ENCODE results near the gene ZIC4. TPM values are rescaled to one million over a fixed set of nuclear protein-coding genes. Genes with fewer than 3 reads are reported as not detected.

ZIC4 gene
- polyA plus RNA-seq, 3 donors, result not detected

DNA sequence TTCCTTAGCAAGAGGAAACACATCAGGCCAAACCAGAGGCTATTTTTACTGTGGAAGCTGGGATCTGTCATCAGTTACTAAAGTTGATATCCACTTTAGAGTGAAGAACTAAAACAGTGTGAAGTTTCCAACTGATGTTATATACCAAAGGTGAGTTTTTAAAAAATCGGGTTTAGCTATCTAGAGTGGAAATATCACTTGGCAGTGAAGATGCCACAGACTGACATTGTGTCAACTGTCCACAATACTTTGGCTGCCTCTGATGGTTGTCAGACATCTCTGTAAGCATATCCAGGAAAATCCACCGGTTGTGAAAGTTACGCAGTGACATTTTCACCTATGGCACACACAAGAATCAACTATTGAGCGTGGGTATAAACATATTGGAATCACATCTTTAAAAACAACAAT is 12.0 kb upstream of the ZIC4 start:
- TF ChIP-seq, protein P1, sequence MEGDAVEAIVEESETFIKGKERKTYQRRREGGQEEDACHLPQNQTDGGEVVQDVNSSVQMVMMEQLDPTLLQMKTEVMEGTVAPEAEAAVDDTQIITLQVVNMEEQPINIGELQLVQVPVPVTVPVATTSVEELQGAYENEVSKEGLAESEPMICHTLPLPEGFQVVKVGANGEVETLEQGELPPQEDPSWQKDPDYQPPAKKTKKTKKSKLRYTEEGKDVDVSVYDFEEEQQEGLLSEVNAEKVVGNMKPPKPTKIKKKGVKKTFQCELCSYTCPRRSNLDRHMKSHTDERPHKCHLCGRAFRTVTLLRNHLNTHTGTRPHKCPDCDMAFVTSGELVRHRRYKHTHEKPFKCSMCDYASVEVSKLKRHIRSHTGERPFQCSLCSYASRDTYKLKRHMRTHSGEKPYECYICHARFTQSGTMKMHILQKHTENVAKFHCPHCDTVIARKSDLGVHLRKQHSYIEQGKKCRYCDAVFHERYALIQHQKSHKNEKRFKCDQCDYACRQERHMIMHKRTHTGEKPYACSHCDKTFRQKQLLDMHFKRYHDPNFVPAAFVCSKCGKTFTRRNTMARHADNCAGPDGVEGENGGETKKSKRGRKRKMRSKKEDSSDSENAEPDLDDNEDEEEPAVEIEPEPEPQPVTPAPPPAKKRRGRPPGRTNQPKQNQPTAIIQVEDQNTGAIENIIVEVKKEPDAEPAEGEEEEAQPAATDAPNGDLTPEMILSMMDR (IDR thresholded peaks at IDR 0.05), result no peak
- WGBS (ENCODE audit: insufficient coverage), result 20% methylated on average over 1 of the region's 4 CpGs
- H4K20me1 ChIP-seq (ENCODE audit: insufficient read depth, low read length), result no peaks in the 10 kb centered on the region

DNA sequence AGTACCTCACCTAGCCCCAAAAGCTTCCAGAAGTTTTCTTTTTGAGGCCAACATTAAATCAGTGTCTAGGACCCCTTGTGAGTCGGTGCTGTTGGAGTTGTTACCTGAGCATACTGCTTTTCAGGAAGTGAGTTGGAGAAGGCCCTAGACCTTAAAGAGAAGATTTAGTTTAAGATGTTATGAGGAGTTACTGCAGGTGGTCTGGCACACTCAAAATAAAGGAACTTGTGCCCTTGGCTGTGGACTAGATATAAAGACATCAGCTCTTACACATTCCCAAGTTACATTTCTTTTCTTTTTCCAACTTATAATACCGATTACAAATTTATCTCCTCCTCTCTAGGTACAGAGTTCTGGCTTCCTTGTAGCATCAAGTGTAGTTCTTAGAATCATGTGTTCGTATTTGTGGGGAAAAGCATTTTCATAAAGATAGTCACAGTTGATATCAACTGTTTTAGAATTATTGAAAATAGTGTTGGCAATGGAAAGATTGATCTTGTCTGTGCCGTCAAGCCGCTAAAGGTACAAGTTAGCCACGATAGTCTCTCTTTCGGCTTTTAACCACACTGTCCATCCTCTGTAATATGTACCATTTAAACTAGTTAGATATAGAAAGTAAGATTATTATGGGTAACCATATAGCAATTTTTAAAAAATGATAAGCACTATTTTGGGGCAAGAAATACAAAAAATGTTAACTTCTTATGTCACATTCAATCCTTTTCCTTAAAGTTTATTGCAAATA is 11.4 kb upstream of the ZIC4 start:
- Mint-ChIP-seq H3K4me1 (peaks cover 15% of the 10 kb centered on the region), H3K27ac (no peak overlapping the region), H3K27me3 (ENCODE audit: low read depth in 3 of 3) (peaks cover 95 to 99% (median 98%) of the 10 kb centered on the region in 3 donors), H3K9me3 (peaks cover 8 to 62% (median 51%) of the 10 kb centered on the region in 7 donors), H3K36me3 (peaks cover 6 to 16% of the 10 kb centered on the region in 2 donors), H3K4me3 (peak overlapping the region in 1 of 2 donors; percentile 77)
- no peak overlapping the region for H3K4me2 ChIP-seq (replicated peaks; ENCODE audit: extremely low read depth, low read length, poor library complexity, severe bottlenecking)
- no peak overlapping the region for H3K9ac ChIP-seq (ENCODE audit: insufficient read depth, low read length, poor library complexity, severe bottlenecking)
- H3K27ac ChIP-seq (ENCODE audit: low read depth in 1 of 2, low read length in 2 of 2), result no peak overlapping the region
- H3K79me2 ChIP-seq (ENCODE audit: insufficient read depth, low read length), result no peaks in the 10 kb centered on the region
- peaks cover 93 to 99% of the 10 kb centered on the region in 2 donors for H3K27me3 ChIP-seq (ENCODE audit: control insufficient read depth in 2 of 2, insufficient read depth in 2 of 2, low read length in 2 of 2)
- no peak overlapping the region for H3K4me3 ChIP-seq (replicated peaks in 1 of 3; ENCODE audit: low read depth in 2 of 3, low read length in 3 of 3)
- intact Hi-C loops (cut with micrococcal nuclease), result no loop called here
- H4K20me1 ChIP-seq (ENCODE audit: insufficient read depth, low read length), result no peaks in the 10 kb centered on the region
- peaks cover 0 to 5% of the 10 kb centered on the region in 2 donors for H3K4me1 ChIP-seq (ENCODE audit: control insufficient read depth in 1 of 2, insufficient read depth in 2 of 2, low read length in 2 of 2)
- H3K36me3 ChIP-seq (replicated peaks in 1 of 2; ENCODE audit: control insufficient read depth in 1 of 2, insufficient read depth in 2 of 2, low read length in 2 of 2), result no peaks in the 10 kb centered on the region
- WGBS (ENCODE audit: insufficient coverage), result 11% methylated on average over 1 of the region's 7 CpGs
- TF ChIP-seq, protein P1 (IDR thresholded peaks at IDR 0.05), result no peak
- H2AFZ ChIP-seq (ENCODE audit: insufficient read depth, low read depth, low read length, poor library complexity, severe bottlenecking), result no peak overlapping the region
- H3K9me3 ChIP-seq (replicated peaks in 1 of 2; ENCODE audit: control insufficient read depth in 1 of 2, insufficient read depth in 1 of 2, low read length in 2 of 2), result peaks cover 41 to 78% of the 10 kb centered on the region in 2 donors
- DNase-seq, result no peak

More for the DNA sequence above, 12.0 kb upstream of the ZIC4 start:
- Mint-ChIP-seq H3K4me1 (peaks cover 11% of the 10 kb centered on the region), H3K36me3 (peaks cover 8 to 13% of the 10 kb centered on the region in 2 donors), H3K27ac (no peak overlapping the region), H3K4me3 (peak overlapping the region in 1 of 2 donors; percentile 77), H3K9me3 (peaks cover 11 to 63% (median 53%) of the 10 kb centered on the region in 7 donors), H3K27me3 (ENCODE audit: low read depth in 3 of 3) (peaks cover 95 to 99% (median 98%) of the 10 kb centered on the region in 3 donors)
- Histone ChIP-seq H3K9me3 (replicated peaks in 1 of 2; ENCODE audit: control insufficient read depth in 1 of 2, insufficient read depth in 1 of 2, low read length in 2 of 2) (peaks cover 41 to 78% of the 10 kb centered on the region in 2 donors), H3K4me2 (replicated peaks; ENCODE audit: extremely low read depth, low read length, poor library complexity, severe bottlenecking) (no peak overlapping the region), H3K27ac (ENCODE audit: low read depth in 1 of 2, low read length in 2 of 2) (no peak overlapping the region), H3K9ac (ENCODE audit: insufficient read depth, low read length, poor library complexity, severe bottlenecking) (no peak overlapping the region), H3K4me3 (replicated peaks in 1 of 3; ENCODE audit: low read depth in 2 of 3, low read length in 3 of 3) (no peak overlapping the region), H3K36me3 (replicated peaks in 1 of 2; ENCODE audit: control insufficient read depth in 1 of 2, insufficient read depth in 2 of 2, low read length in 2 of 2) (no peaks in the 10 kb centered on the region), H3K27me3 (ENCODE audit: control insufficient read depth in 2 of 2, insufficient read depth in 2 of 2, low read length in 2 of 2) (peaks cover 93 to 99% of the 10 kb centered on the region in 2 donors), H2AFZ (ENCODE audit: insufficient read depth, low read depth, low read length, poor library complexity, severe bottlenecking) (no peak overlapping the region), H3K79me2 (ENCODE audit: insufficient read depth, low read length) (no peaks in the 10 kb centered on the region), H3K4me1 (ENCODE audit: control insufficient read depth in 1 of 2, insufficient read depth in 2 of 2, low read length in 2 of 2) (peaks cover 0 to 1% of the 10 kb centered on the region in 2 donors)
- DNase-seq, result no peak
- intact Hi-C loops (cut with micrococcal nuclease), result no loop called here

All from CD14-positive monocyte (primary cell).